ENCODE measurements around the gene UNC5A.
A peak's percentile ranks its signal among the peaks of the same experiment; 100 is the strongest.

Gene UNC5A

DNA sequence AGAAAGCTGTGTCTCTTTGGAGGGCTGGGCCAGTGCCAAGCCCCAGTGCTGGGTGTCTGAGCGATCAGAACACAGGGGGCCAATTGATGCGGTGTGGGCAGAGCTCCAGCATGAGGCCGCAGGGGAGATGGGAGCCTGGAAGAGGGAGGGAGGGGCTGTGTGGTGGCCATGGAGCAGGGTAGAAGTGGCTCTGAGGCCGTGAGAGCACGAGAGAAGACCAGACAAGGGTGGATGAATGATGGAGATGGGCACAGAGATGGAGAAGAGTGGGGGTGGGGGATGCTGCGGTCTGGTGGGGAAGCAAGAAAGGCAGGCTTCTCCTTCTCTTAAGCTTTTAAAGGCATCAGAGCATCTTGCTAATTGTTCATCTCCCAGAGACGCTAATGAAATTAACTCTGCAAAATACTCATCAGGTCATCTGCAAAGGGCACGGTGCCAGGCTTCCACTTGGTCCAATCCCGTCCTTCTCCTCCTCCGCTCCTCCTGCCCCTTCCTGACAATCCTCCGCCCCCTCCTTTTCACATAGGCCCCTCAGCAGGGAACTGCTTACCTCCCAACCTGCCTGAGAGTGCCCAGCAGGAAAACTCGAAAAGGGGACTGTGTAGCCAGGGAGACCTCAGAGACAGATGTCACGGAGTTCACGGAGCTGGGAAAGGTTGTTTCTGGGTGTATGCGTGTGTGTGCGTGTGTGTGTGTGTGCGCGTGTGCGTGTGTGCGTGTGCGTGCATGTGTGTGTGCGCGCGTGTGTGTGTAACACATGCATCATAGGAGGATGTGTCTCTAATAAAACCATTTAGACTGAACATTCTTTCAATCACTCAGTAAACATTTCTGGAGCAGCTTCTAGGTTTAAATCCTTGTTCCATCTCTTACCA lies 7.1 kb upstream of the UNC5A start:
- TF ChIP-seq, protein P1, sequence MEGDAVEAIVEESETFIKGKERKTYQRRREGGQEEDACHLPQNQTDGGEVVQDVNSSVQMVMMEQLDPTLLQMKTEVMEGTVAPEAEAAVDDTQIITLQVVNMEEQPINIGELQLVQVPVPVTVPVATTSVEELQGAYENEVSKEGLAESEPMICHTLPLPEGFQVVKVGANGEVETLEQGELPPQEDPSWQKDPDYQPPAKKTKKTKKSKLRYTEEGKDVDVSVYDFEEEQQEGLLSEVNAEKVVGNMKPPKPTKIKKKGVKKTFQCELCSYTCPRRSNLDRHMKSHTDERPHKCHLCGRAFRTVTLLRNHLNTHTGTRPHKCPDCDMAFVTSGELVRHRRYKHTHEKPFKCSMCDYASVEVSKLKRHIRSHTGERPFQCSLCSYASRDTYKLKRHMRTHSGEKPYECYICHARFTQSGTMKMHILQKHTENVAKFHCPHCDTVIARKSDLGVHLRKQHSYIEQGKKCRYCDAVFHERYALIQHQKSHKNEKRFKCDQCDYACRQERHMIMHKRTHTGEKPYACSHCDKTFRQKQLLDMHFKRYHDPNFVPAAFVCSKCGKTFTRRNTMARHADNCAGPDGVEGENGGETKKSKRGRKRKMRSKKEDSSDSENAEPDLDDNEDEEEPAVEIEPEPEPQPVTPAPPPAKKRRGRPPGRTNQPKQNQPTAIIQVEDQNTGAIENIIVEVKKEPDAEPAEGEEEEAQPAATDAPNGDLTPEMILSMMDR (conservative IDR thresholded peaks at IDR 0.05), result no peak
- no peak overlapping the region for H3K27ac ChIP-seq

DNA sequence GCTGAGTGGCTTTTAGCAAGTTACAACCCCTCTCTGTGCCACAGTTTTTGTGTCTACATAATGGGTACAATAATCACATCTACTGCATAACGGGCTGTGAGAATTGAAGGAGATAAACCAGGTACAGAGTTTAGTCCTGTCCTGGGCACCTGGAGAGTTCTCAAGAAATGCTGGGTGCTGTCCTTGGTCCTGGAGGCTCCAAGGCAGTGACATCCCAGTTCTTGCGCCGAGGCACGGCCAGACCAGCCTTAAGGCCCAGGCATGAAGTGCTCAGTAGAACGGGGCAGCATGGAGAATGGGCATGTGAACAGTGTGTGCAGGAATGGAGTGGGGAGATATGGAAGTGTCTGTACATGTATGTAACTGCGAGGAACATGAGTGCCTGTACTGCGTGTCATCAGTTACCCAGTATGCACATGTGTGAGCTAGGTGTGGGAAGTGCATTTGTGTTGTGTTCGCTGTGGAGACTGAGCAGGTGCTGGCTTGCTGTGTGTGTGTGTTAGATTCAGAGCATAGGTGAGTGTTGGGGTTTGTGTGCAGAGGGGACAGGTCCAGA lies 6.3 kb upstream of the UNC5A start:
- no peak overlapping the region for H3K27ac ChIP-seq
- TF ChIP-seq, protein P1 (conservative IDR thresholded peaks at IDR 0.05), result no peak

DNA sequence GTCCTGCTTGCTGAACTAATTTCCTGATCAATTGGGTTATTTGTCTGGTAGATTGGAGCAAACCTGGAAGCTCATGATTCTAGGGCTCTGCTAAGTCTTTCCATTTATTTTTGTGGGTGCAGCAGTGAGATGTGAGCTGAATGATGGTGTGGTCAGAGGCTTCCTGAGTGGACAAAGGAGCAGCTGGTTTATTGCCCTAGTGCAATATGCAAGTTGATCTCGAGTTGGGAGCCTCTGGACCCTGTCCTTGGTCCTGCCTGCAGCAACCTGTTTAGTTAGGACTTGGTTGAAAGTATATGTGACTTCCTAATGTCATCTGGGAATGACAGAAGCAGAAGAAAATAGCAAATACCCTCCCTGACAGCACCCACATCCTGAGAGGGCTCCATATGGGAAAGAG lies 4.2 kb upstream of the UNC5A start:
- TF ChIP-seq, protein P1 (conservative IDR thresholded peaks at IDR 0.05), result no peak

DNA sequence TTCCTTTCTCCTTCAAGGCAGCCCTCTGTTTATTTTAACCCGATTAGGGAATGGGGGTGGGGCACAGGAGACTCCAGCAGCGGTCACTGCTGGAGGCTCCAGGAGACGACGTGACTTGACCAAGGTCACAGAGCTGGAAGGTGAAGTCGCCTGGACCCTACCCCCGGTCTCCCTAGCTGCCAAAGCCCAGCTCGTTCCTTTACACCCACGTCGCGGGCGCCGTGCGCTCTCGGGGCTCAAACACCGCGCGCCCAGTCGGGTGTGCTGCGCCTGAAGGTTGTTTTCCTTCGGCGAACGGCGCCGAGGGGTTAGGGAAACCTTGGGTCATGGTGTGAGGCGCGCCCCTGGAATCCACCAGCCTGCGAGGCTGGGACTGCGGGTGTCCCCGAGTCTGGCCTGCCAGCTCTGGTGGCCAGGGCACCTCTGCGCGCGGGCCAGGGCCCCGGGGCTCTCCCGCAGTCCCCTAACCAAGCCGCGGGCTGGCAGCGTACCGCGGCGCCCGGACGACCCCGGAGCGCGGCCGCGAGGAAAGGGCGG lies 747 bp upstream of the UNC5A start:
- TF ChIP-seq, protein P1 (conservative IDR thresholded peaks at IDR 0.05), result 0 out of 2 replicates have a peak, but pooled peaks have one; percentile 8
- peak overlapping the region; percentile 90 for H3K27ac ChIP-seq

More for the DNA sequence above, 4.2 kb upstream of the UNC5A start:
- no peak overlapping the region for H3K27ac ChIP-seq

DNA sequence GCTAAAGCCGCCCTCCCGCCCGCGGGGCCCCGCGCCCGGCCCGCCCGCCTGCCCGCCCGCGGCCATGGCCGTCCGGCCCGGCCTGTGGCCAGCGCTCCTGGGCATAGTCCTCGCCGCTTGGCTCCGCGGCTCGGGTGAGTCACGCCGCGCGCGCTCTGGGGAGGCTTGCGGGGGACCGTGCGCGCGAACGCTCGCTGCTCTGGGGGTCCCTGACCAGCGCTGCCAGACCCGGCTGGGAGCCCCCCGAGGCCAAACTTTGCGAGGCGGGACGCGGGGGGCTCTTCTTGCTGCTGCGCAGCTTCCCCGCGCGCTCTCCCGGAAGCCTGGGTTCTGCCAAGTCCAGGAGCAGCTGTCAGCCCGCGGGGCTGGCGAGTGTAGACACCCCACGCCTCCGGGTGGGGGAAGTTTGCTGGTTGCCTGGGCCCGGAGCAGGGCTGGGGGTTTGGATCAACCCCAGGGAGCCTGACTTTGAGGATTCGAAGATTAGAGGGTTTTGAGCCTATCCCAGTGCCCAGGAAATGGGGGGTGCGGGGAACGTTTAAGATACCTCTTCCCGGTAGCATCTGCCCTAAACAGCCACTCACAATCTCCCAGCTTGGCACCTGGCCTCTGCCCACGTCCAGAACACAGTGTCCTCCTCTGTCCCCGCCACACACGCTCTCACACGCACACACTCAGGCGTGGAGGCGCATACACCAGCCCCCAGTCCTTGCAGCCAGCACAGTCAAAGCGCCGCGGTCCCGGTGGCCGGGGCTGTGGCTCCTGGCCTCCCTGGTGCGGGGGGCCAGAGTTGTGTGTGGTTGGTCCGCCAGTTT lies 535 bp downstream of the UNC5A start:
- TF ChIP-seq, protein P1 (conservative IDR thresholded peaks at IDR 0.05), result no peak
- H3K27ac ChIP-seq, result peak overlapping the region; percentile 90

DNA sequence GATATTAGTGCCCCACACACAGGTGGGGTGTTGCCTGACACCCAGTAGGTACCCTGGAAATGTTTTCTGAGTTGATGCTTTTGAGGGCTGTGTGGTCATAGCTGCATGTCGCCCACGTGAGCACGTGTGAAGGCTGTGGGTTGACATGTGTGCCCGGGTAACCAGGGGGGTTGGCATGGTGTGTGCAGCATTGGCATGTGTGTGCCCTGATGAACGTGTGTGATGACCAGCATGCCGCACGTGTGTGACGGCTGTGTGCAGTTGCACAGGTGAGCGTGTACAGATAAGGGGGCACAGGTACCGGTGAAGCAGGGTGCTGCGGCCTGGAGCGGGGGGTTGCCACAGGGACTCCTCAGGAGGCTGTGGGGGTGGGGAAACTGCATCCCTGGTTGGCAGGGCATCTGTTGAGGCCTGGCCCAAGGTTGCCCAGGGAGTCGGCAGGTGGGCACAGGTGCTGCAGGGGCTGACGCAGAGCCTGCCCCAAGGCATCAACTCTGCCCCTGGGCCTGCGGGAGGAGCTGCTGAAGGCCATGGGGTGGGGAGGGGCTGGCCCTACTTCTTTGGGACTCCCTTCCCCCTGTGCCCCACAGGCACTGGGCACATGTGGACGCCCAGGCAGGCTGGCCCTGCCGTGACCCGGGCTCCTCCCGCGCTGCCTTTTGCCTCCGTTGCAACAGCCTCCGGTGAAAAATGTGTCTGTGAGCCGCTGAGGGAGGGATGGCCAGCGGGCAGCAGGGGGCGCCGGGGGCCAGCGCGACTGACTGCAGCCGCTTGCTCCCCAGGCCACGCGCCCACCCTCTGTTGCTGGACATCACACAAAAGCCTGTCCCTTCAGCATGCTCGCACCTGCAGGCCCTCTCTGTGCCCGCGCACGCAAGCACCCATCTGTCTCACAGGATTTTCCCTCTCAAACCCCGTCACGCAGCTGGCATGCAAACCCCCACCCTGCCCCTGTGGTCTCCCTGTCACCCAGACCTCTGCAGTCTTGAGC lies 2.2 kb downstream of the UNC5A start:
- TF ChIP-seq, protein P1 (conservative IDR thresholded peaks at IDR 0.05), result peak; percentile 74
- H3K27ac ChIP-seq, result no peak overlapping the region

All from VCaP (cell line).